ENCODE data around the gene HSFX2. TPM values are rescaled to one million over a fixed set of nuclear protein-coding genes. Genes with fewer than 3 reads are reported as not detected.
"Not testable (repeated sequence)": the region's sequence is repeated elsewhere in the genome, so short reads cannot be mapped to it uniquely, and the experiment has no call there.

The HSFX2 gene
- polyA plus RNA-seq, 1 experiment = not detected

- Histone ChIP-seq H3K27me3 (ENCODE audit: control insufficient read depth, insufficient read depth, low read length) (no peaks in the 10 kb centered on the region), H3K9me3 (ENCODE audit: control insufficient read depth, insufficient read depth, low read length) (no peaks in the 10 kb centered on the region), H3K27ac (ENCODE audit: low read depth, low read length) (no peak overlapping the region), H3K4me3 (ENCODE audit: low read depth, low read length) (no peak overlapping the region)
- TF ChIP-seq CTCF (IDR thresholded peaks at IDR 0.05; ENCODE audit: low read depth, low read length) = no peak
- ChIA-PET POLR2A (no interaction called here), CTCF (no interaction called here)
- no peak for DNase-seq (ENCODE audit: low read depth, low spot score)
Measured at GRCh38 chrX:149611623-149612175, 16.6 kb upstream of the HSFX2 start.

- DNase-seq (ENCODE audit: low read depth, low spot score) = no peak
- TF ChIP-seq CTCF (IDR thresholded peaks at IDR 0.05; ENCODE audit: low read depth, low read length) = no peak
- CTCF ChIA-PET = no interaction called here
- Histone ChIP-seq H3K9me3 (ENCODE audit: control insufficient read depth, insufficient read depth, low read length) (no peaks in the 10 kb centered on the region), H3K4me3 (ENCODE audit: low read depth, low read length) (no peak overlapping the region), H3K27me3 (ENCODE audit: control insufficient read depth, insufficient read depth, low read length) (no peaks in the 10 kb centered on the region), H3K27ac (ENCODE audit: low read depth, low read length) (no peak overlapping the region)
- POLR2A ChIA-PET = no interaction called here
Measured at GRCh38 chrX:149610511-149610910, 15.4 kb upstream of the HSFX2 start.

GRCh38 chrX:149607699-149608098 lies 12.6 kb upstream of the HSFX2 start:
- DNase-seq (ENCODE audit: low read depth, low spot score) = no peak
- ChIA-PET POLR2A (no interaction called here), CTCF (no interaction called here)
- H3K27me3 ChIP-seq (ENCODE audit: control insufficient read depth, insufficient read depth, low read length) = no peaks in the 10 kb centered on the region
- no peak for TF ChIP-seq CTCF (IDR thresholded peaks at IDR 0.05; ENCODE audit: low read depth, low read length)
- H3K4me3 ChIP-seq (ENCODE audit: low read depth, low read length) = no peak overlapping the region
- no peak overlapping the region for H3K27ac ChIP-seq (ENCODE audit: low read depth, low read length)
- H3K9me3 ChIP-seq (ENCODE audit: control insufficient read depth, insufficient read depth, low read length) = no peaks in the 10 kb centered on the region

- H3K27ac ChIP-seq (ENCODE audit: low read depth, low read length); DNase-seq (ENCODE audit: low read depth, low spot score); H3K9me3 ChIP-seq (ENCODE audit: control insufficient read depth, insufficient read depth, low read length); POLR2A ChIA-PET; CTCF ChIA-PET; H3K27me3 ChIP-seq (ENCODE audit: control insufficient read depth, insufficient read depth, low read length); H3K4me3 ChIP-seq (ENCODE audit: low read depth, low read length): not testable (repeated sequence)
Measured at GRCh38 chrX:149605248-149605885, 10.3 kb upstream of the HSFX2 start.

GRCh38 chrX:149598603-149599002 lies 3.5 kb upstream of the HSFX2 start:
- H3K27ac ChIP-seq (ENCODE audit: low read depth, low read length); H3K27me3 ChIP-seq (ENCODE audit: control insufficient read depth, insufficient read depth, low read length); H3K4me3 ChIP-seq (ENCODE audit: low read depth, low read length); H3K9me3 ChIP-seq (ENCODE audit: control insufficient read depth, insufficient read depth, low read length); POLR2A ChIA-PET; DNase-seq (ENCODE audit: low read depth, low spot score); CTCF ChIA-PET: not testable (repeated sequence)

GRCh38 chrX:149595943-149596342 lies 829 bp upstream of the HSFX2 start:
- H3K9me3 ChIP-seq (ENCODE audit: control insufficient read depth, insufficient read depth, low read length); H3K27ac ChIP-seq (ENCODE audit: low read depth, low read length); CTCF ChIA-PET; H3K4me3 ChIP-seq (ENCODE audit: low read depth, low read length); POLR2A ChIA-PET; H3K27me3 ChIP-seq (ENCODE audit: control insufficient read depth, insufficient read depth, low read length); DNase-seq (ENCODE audit: low read depth, low spot score): not testable (repeated sequence)

- H3K27me3 ChIP-seq (ENCODE audit: control insufficient read depth, insufficient read depth, low read length); DNase-seq (ENCODE audit: low read depth, low spot score); H3K27ac ChIP-seq (ENCODE audit: low read depth, low read length); POLR2A ChIA-PET; H3K4me3 ChIP-seq (ENCODE audit: low read depth, low read length); H3K9me3 ChIP-seq (ENCODE audit: control insufficient read depth, insufficient read depth, low read length); CTCF ChIA-PET: not testable (repeated sequence)
Measured at GRCh38 chrX:149590993-149591392, 4.1 kb downstream of the HSFX2 start.

GRCh38 chrX:149587359-149587758 lies 7.8 kb downstream of the HSFX2 start, which contains the start of gene MAGEA9B:
Gene MAGEA9B, minus strand, starts transcription at chrX:149587459. Its CDS starts 4,280 bp downstream, at chrX:149583179.
- H3K27me3 ChIP-seq (ENCODE audit: control insufficient read depth, insufficient read depth, low read length); CTCF ChIA-PET; H3K9me3 ChIP-seq (ENCODE audit: control insufficient read depth, insufficient read depth, low read length); DNase-seq (ENCODE audit: low read depth, low spot score); H3K4me3 ChIP-seq (ENCODE audit: low read depth, low read length); H3K27ac ChIP-seq (ENCODE audit: low read depth, low read length); POLR2A ChIA-PET: not testable (repeated sequence)

GRCh38 chrX:149585631-149586030 lies 9.5 kb downstream of the HSFX2 start:
- DNase-seq (ENCODE audit: low read depth, low spot score); POLR2A ChIA-PET; H3K27ac ChIP-seq (ENCODE audit: low read depth, low read length); H3K27me3 ChIP-seq (ENCODE audit: control insufficient read depth, insufficient read depth, low read length); CTCF ChIA-PET; H3K4me3 ChIP-seq (ENCODE audit: low read depth, low read length); H3K9me3 ChIP-seq (ENCODE audit: control insufficient read depth, insufficient read depth, low read length): not testable (repeated sequence)

- H3K27me3 ChIP-seq (ENCODE audit: control insufficient read depth, insufficient read depth, low read length); H3K27ac ChIP-seq (ENCODE audit: low read depth, low read length); POLR2A ChIA-PET; H3K4me3 ChIP-seq (ENCODE audit: low read depth, low read length); H3K9me3 ChIP-seq (ENCODE audit: control insufficient read depth, insufficient read depth, low read length); DNase-seq (ENCODE audit: low read depth, low spot score); CTCF ChIA-PET: not testable (repeated sequence)
Measured at GRCh38 chrX:149573456-149573855, 21.7 kb downstream of the HSFX2 start.
